GM12891 (cell line): Measurements from ENCODE around the gene GAK.

Source experiments
- POLR2A ChIP-seq: IDR thresholded peaks from 2 replicates; pipeline ENCODE4 v1.6.1; 2011; ENCODE audit warnings: low read depth, low read length, control low read depth
- POLR2AphosphoS5 ChIP-seq: IDR thresholded peaks from 2 replicates; pipeline ENCODE4 v1.6.1; 2011; ENCODE audit warnings: low read depth, low read length, control low read depth
- TAF1 ChIP-seq: IDR thresholded peaks from 2 replicates; pipeline ENCODE4 v1.6.1; 2011; ENCODE audit warnings: low read depth, low read length, control low read depth

- no peak for TF ChIP-seq POLR2A
- TF ChIP-seq POLR2AphosphoS5 = no peak
- no peak for TF ChIP-seq TAF1
Observed at GRCh38 chr4:965766-966134, 33.6 kb upstream of the GAK start.
